IPS-11a (cell line): ENCODE results near the gene C1R.
"Not testable (repeated sequence)": the region's sequence is repeated elsewhere in the genome, so short reads cannot be mapped to it uniquely, and the experiment has no call there.

Experiments
- H3K4me3 ChIP-seq: one replicate; pipeline ENCODE4 v1.5.1; 2013; ENCODE audit warnings: low read depth, low read length, control low read depth

The C1R gene

DNA sequence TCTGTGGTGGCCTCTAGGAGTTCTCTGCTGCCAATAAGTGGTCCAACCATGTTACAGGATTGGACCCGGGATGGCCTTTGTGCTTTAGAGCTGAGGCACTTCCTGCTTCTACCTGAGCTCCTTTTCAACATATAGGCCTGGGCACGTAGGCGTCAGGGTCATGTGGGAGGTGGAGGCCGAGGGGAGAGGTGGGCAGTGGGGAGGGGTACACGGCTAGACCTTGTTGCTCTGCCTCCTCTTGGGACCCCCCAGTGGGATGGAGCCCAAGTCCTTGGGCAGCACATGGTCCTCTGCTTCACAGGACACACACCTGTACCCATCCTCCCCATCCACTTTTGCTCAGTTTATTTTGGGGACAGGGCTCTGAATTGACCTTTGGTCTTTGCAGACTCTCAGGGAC, 29.1 kb upstream of the C1R start:
- H3K4me3 ChIP-seq = no peak overlapping the region

DNA sequence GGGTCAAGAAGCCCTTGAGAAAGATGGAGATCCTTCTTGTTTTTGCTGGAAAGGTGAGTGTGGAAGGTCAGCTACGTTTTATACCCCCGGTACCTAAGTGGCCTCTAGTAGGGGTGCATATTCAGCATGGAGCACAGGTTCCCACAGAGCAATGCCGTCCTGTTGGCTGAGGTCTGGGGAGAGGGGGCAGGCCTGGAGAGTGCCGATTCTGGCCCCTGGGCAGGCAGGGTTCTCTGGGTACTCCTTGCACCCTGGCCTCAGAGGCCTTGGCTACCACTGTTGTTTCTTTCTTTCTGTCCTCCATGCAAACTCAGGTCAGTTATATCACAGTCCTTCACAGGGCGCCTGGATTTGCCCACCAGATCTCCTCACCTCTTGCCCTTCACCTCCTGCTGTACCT, 27.9 kb upstream of the C1R start:
- H3K4me3 ChIP-seq = no peak overlapping the region

DNA sequence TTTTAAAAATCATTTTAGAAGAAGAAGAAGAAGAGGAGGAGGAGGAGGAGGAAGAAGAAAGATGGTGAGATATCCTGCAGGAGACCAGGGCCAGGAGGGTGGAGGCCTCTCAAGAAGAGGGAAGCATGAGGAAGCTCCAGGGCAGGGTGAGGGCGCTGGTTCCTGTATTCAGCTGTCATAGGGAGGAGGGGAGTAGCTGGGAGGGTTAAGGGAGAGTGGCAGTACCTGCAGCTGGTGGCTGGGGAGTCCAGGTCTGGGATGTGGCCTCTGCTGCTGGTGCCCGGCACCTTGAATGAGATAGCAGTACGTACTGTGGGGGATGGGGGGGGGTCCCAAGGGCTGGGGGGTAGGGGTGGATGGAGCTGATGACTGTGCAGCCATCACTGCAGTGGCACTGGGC, 26.6 kb upstream of the C1R start:
- H3K4me3 ChIP-seq = no peak overlapping the region

DNA sequence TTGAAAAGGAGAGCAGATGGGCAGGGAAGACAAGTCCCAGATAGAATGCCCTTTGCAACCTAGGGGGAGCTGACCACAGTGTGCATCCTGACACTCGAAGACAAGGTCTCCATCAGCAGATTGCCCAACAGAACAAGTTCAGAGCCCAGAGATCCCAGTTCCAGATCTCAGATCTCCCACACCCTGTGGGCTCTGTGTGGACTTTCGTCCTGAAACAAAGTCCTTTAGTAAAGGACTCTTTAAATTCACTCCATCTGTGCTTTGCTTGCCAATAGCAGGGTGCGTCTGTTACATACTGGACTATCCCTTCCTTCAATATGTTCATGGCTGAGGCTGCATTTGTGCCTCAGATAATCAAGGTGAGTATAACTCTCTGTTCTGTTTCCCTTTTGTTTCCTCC, 25.4 kb upstream of the C1R start:
- no peak overlapping the region for H3K4me3 ChIP-seq

DNA sequence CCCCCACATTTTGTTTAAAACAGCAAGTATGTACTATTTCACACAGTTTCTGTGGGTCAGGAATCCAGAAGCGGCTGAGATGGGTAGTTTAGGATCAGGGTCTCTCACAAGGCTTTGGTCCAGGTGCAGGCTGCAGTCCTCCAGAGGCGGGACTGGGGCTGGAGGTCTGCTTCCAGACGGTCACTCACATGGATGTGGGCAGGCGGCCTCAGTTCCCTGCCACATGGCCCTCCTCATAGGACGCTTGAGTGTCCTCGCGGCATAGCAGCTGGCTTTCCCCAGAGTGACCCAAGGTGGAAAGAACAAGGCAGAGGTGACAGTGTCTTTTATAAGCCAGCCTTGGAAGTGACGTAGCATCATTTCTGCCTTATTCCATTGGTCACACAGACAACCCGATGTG, 24.7 kb upstream of the C1R start:
- H3K4me3 ChIP-seq = no peak overlapping the region

DNA sequence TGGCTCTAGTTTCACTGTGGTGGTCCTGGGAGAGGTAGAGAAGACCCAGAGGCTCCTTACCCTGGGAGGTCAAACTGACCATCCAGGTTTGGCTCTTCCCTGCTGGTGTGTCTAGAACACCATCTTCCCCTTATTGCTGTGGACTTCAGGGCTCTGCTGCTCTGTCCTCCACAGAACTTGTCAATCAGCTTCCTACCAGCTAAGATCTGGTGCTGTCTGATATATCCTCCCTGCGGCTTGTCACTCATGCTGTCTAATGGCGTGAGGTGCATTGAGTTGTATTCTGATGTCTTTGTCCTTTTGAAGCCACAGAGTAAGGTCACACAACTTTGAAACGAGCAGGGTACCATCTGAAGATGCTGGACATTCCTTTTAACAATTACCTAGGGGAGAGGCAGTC, 24.0 kb upstream of the C1R start:
- H3K4me3 ChIP-seq = no peak overlapping the region

DNA sequence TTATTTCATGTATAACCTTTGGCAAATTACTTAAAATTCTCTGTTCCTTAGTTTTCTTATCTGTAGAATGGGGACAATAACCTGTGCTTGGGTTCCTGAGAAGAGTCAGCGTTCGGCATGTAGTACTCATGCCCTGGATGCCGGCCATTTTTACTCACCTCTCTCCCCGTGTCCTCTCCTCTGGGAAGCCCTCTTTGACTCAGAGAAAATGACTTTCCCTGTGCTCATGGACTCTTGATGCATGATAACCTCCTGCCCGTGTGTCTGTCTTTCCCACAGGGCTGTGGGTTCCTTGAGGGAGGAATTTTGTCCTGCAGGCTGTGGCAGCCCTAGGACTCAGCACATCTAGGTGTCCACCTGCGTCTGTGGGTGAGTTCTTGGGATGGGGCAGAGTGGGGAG, 22.6 kb upstream of the C1R start:
- H3K4me3 ChIP-seq = no peak overlapping the region

DNA sequence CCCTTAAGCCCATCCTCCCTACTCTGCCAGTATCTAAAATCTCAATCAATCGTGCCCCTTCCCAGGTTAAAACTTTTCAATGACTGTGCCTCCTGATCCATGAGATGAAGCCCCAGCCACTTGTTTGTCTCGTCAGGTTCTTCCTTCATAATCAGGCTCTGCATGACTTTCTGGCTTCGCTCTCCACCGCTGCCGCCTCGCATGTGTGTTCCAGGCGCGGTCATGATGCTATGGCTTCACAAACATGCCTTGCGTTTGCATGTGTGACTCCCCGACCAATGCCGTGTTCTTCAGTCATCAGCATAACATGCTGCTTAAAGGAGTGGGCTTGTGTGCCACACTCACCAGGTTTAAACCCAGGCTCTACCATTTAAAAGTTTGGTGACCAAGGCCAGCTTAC, 21.8 kb upstream of the C1R start:
- no peak overlapping the region for H3K4me3 ChIP-seq

DNA sequence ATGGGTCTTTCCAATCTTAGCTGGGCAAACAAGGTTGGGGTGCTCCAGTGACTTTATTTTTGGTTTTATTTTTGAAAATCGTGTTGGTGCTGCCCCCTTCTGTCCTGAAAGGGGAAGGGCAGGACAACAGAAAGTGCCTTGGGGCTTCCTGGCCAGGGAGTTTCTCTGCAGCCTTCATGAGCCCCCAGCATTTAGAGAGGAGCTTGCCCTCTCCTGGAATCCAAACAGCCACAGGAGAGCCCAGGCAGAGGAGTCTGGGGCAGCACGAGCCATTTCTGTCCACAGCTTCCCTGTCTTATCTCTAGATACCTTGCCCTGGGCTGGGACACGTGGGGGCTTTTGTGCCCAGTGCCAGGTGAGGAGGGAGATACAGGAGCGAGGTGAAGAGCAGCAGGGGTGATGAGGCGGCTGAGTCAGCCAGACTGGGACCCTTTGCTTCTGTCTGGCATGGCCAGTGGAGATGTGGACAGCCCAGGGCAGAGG, 21.2 kb upstream of the C1R start:
- H3K4me3 ChIP-seq = no peak overlapping the region

DNA sequence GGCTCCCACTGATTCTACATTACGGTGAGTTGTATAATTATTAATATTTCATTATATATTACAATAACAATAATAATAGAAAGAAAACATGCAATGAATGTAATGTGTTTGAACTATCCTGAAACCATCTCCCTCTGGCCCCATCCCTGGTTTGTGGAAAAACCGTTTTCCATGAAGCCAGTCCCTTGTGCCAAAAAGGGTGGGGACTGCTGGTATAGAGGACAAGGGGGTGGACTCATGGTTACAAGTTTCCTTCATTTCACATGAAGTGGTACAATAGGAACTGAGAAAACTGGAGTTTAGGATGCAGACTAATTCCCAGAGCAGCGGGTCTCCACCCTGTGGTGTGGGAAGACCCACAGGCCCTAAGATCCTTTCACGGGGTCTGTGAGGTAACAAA, 19.8 kb upstream of the C1R start:
- H3K4me3 ChIP-seq = no peak overlapping the region

DNA sequence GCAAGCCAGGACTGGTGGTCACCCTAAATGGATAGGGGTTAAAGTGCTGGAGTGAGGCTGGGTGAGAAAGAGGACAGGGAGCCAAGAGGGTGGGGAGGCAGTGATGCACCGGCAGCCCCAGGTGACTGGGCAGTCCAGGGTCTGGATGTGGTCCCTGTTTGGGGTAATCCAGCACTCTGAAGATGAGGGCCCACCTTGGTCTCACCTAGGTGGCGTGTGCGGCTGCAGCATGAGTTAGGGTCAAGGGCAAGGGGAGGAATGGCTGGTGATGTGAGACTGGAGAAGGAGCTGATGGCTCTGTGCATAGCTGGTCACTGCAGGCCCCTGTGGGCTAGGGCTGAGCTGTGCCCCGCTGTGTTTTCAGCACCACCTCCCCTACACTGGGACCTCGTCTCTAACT, 18.4 kb upstream of the C1R start:
- no peak overlapping the region for H3K4me3 ChIP-seq

DNA sequence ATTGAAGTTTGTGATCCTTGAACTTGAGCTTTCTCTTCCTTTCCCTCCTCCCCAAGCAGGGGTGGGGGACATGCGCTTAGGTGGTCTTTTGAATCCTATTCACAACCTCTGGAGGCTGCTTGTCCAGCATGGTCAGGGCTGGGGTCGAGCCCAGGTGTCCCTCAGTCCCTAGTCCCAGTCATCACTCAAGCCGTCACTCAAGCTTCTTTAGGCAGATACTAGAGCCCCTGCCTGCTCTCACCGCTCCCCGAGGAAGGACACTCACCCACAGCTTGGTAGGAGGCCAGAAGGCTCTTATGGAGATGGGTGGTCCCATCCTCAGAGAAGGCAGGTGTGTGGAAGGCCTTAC, 17.3 kb upstream of the C1R start:
- no peak overlapping the region for H3K4me3 ChIP-seq

DNA sequence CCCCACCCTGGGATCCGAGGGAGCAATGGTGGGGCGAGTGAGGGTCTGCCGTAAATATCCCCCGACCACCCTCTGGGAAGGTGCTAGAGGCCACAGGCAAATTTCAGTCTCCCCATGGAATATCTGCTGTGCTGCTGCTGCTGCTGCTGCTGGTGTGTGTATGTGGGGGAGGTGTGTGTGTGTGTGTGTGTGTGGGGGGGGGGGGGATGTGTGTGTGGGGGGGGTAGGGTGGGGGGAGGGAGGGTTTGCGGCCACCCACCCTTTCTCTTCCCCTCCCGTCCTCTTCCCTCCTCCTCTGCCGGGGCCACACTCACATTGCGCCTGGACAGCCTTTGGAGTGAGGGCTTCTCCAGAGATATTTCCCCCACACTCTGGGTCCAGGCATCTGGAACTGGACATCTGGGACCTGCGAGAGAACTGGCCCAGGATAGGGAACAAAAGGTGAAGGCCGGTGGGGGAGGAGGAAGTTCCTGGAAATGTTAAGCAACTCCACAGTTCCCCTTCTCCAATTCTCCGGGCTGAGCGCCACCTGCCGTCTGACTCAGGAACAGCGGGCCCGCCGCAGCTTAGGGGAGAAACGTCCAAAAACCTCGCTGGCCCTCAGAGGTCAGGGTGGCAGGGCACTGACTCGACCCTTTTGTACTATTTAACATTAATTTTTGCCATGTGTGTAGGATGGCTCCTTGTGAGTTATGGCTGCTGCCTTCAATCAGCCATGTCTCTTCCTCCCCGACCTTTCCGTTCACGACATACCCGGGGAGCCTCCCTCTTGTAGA, 16.7 kb upstream of the C1R start, which contains the start of gene C1RL:
C1RL (minus strand) TSS at position 419 of the 776 bp plus-strand sequence; CDS start at position 385, 34 bp downstream.
- H3K4me3 ChIP-seq = peak within 1 kb of the TSS; percentile 39

DNA sequence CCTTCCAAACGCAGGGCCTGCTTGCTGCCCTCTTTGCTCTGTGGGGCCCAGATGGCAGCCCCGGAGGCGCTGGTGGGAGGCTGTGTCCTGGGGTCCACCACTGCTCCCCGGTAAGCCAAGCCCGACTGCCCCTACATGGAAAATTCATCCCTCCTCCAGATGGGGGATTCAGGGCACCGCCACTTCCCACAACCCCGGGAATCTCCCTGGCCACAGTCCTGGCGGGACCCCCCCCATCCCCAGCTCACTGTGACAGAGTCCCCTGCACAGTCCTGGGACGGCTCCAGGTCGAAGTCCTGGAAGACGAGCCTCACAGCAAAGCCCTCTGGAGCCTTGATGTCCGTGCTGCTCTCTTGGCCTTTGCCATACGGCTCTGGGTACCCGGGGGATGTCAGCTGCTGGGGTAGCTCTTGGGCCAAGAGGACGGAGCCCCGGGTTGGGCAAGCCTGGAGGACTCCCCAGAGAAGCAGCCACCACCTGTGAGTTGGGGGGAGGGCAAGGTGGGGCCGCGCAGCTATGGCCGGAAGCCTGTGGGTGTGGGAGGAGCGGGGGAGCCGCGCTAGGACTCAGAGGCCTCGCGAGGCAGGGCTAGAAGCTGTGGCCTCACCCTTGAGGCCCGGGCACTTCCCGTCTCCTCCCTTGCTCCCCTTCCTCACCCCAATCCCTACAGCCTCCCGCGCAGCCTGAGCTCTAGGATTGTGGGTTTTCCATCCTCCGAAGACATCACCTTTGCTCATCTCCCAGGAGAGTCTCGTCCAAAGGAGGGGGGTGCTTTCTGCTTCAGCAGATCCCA, 16.0 kb upstream of the C1R start:
- peak overlapping the region; percentile 39 for H3K4me3 ChIP-seq

DNA sequence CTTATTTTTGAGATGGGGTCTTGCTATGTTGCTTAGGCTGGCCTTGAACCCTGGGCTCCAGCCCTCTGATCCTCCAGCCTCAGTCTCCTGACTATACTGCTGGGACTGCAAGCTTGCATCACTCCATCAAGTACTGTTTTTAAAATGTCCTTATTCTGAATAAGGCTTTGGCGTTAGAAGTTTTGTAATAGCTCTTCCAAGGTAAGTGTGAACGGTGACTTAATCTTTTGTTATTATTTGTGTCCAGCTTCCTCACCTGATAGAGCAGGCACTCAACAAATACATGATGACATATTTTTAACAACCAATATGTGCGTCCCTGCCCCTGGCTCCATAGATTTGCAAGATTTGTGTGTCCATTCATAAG, 15.4 kb upstream of the C1R start:
- H3K4me3 ChIP-seq = peak overlapping the region; percentile 39

DNA sequence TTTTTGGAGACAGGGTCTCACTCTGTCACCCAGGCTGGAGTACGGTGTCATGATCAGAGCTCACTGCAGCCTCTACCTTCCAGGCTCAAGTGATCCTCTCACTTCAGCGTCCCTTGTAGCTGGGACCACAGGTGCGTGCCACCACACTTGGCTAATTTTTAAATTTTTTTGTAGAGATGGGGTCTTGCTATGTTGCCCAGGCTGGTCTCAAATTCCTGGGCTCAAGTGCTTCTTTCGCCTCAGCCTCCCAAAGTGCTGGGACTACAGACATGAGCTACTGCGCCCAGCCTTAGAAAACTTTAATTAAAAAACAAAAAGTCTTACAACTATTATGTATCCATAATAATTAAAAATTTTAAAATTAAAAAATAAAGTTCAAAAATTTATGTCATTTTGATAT, 14.9 kb upstream of the C1R start:
- H3K4me3 ChIP-seq = not testable (repeated sequence)

DNA sequence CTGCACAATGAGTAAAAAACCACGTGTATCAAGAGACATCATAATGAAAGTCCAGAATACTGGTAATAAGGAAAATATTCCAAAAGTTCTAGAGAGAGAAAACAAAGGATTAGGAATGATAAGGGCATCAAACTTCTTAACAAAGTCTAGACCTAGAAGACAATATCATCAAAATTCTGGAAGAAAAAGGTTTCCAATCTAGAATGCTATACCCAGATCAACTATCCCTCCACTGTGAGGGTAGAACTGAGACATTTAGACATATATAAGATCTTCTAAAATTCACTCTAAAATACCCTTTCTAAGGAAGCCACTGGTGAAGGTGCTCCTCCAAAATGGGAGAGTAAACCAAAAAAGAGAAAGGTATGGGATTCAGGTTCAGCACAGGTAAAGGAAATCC, 13.8 kb upstream of the C1R start:
- no peak overlapping the region for H3K4me3 ChIP-seq

DNA sequence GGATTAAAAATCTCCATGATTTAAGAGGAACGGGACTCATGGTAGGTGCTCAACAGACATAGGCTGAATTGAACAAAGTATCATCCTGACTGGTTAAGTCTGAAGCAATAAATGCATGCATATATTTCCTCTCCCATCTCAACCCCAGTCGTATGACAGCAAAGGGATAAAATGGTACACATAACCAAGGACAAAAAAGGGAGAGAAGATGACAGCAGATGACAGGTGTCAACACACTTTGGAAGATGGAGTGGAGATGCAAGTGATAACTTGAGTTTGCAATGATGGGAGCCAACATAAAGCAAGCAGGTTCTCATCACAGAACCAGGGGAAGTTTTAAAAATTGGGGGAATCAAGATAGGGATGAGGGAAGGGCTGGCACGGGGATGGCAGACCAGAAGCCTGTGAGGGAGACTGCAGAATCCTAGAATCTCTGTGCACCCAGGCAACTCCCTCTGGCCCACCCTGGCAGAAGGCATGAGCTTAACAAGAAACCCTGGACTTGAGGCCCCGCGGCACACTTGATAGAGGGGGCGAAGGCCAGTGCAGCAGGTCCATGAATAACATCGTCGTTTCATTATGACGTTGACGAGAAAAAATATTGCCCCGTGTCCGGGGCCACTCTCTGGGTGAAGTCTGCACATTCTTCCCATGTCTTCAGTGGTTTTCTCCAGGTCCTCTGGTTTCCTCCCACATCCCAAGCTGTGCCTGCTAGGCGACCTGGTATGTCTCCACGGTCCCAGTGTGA, 11.8 kb upstream of the C1R start:
- no peak overlapping the region for H3K4me3 ChIP-seq

DNA sequence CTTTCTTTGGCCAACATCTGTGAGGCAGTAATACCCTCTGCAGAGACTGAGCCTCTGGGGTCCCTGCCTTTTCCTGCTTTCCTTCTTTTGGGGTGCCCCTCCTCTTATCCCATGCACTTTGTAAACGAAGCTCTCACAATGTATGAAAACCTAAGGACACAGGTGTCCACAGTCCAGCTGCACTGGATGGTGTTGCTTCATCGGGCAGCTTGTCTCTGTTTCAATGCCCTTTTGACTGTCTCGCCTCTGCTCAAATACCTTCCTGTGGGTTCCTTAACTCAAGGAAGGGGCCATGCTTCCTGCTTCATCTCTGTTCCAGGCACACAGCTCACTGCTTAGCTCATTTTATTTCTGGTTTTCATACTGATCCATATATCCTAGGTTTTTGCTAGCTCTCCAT, 10.3 kb upstream of the C1R start:
- H3K4me3 ChIP-seq = no peak overlapping the region

DNA sequence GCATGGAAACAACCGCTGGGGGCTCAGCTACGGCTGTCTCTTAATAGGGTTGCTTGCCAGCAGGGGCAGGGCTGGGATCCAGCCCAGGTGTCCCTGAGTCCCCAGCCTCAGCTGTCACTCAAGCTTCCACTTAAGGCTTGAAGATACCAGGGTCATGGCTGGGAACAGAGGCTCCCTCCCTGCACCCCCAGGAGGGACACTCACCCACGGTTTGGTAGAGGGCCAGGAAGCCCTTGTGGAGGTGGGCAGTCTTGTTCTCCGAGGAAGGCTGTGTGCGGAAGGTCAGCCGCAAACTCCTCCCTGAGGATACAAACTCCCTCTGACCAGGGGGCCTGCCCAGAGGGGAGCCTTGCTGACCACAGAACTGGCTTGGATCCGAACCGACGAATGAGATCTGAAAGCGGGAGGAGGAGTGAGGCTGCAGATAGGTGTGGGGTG, 9.5 kb upstream of the C1R start:
- no peak overlapping the region for H3K4me3 ChIP-seq

DNA sequence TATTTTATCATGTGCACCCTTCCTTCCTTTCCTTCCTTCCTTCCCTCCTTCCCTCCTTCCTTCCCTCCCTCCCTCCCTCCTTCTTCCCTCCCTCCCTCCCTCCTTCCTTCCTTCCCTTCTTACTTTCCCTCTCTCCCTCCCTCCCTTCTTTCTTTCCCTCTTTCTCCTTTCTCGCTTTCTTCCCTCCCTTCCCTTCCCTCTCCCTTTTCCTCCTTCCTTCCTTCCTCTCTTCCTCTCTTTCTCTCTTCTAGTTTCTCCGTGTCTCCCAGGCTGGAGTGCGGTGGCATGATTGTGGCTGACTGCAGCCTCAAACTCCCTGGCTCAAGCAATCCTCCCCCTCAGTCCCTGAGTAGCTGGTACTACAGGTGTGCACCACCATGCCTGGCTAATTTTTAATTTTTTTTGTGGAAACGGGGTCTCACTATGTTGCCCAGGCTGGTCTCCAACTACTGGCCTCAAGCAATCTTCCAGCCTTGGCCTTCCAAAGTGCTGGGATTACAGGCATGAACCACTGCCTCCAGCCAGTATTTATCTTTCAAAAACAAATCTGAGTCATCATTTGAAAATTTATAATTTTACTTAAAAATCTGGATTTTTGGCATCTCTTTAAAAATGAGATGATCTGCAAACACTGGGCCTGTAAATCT, 8.9 kb upstream of the C1R start:
- no peak overlapping the region for H3K4me3 ChIP-seq
